Activated naive CD4-positive, alpha-beta T cell treated with anti-CD3 and anti-CD28 coated beads for 36 hours (primary cell): ENCODE measurements around the gene GPATCH11. TPM values are rescaled to one million over a fixed set of nuclear protein-coding genes. Genes with fewer than 3 reads are reported as not detected.
A peak's percentile ranks its signal among the peaks of the same experiment; 100 is the strongest.

Experiments used
- CTCF ChIA-PET: fragments of 350-600 bp; sonication (Branson Sonifier 250); formaldehyde crosslinking; loops from one replicate; lab custom pipeline; 2021; ENCODE audit warnings: antibody characterized with exemption; lab: Charles Lee
- DNase-seq: peaks from one replicate; pipeline ENCODE4 v3.0.0-alpha.2; 2020
- H3K27ac Mint-ChIP-seq: one replicate; pipeline ENCODE4 v1.8.0; 2021; ENCODE audit warnings: mild to moderate bottlenecking, mixed read lengths
- H3K27me3 Mint-ChIP-seq: one replicate; pipeline ENCODE4 v1.8.0; 2021; ENCODE audit warnings: low read depth, mixed read lengths
- H3K36me3 Mint-ChIP-seq: one replicate; pipeline ENCODE4 v1.8.0; 2021; ENCODE audit warnings: low read depth, mixed read lengths
- H3K4me1 Mint-ChIP-seq: one replicate; pipeline ENCODE4 v1.8.0; 2021; ENCODE audit warnings: low read depth, mixed read lengths
- H3K4me3 Mint-ChIP-seq: one replicate; pipeline ENCODE4 v1.8.0; 2021; ENCODE audit warnings: mild to moderate bottlenecking, moderate library complexity, mixed read lengths
- H3K9me3 Mint-ChIP-seq: one replicate; pipeline ENCODE4 v1.8.0; 2021; ENCODE audit warnings: mixed read lengths
- intact Hi-C: fragments of 100-400 bp; cut with micrococcal nuclease; formaldehyde crosslinking; loops from one replicate; pipeline ENCODE4 v1.15.1; 2023
- total RNA-seq, 2 experiments: library from RNA; stranded (reverse); gene quantifications; one replicate each; pipeline ENCODE4 v1.2.3, GENCODE V29; 2021

The GPATCH11 gene
- total RNA-seq, result 10 to 100 TPM in 1 of 2 experiments, 1 to 10 TPM in 1; 9.8 to 10.4 TPM

GRCh38 chr2:37083873-37084794 is at the start of gene GPATCH11, which contains the start of gene HEATR5B:
GPATCH11 (plus strand) TSS chr2:37084518; CDS start chr2:37088382, 3,864 bp downstream.
HEATR5B (minus strand) TSS chr2:37084372; CDS start chr2:37083414, 958 bp downstream.
- Mint-ChIP-seq H3K4me1 (peaks cover 26% of the 10 kb centered on the region), H3K27ac (no peak within 1 kb of the TSS), H3K9me3 (no peaks in the 10 kb centered on the region), H3K36me3 (peaks cover 22% of the 10 kb centered on the region), H3K4me3 (no peak within 1 kb of the TSS), H3K27me3 (no peaks in the 10 kb centered on the region)
- CTCF ChIA-PET, result interaction anchor here (1.1 to 1.5 kb wide), 2 partner anchors 84 to 306 kb away, joined by 4 read pairs; no protein-coding TSS in a partner anchor
- intact Hi-C loops, result loop anchor here (1.0 to 5.0 kb wide), 8 partner anchors 73 to 588 kb away; partner anchors contain the start of genes CDC42EP3, CEBPZ, CEBPZOS and NDUFAF7
- DNase-seq, result peak; percentile 93

GRCh38 chr2:37037771-37038170 is 46.5 kb upstream of the GPATCH11 start:
- Mint-ChIP-seq H3K4me1 (no peaks in the 10 kb centered on the region), H3K9me3 (no peaks in the 10 kb centered on the region), H3K36me3 (peaks cover 11% of the 10 kb centered on the region), H3K27ac (no peak overlapping the region), H3K27me3 (no peaks in the 10 kb centered on the region), H3K4me3 (no peak overlapping the region)
- DNase-seq, result no peak
- intact Hi-C loops, result no loop called here
- CTCF ChIA-PET, result no interaction called here

DNA sequence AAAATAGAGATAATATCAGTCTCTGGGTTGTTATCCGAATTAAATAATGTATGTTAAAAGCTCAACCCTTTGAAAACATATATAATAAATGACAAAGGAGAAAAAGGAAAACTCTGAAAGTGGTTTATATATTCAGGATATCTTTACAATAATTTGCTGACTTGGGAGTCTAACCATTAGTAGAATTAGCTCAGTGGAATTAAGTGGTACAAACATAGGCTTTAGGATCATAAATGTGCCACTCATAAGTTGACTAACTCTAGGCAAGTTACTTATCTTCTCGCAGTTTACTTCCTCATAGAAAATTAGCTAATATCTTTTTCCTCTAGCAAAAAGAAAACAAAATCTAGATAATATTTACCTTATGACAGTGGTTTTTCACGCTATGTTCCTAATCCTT is 44.7 kb upstream of the GPATCH11 start:
- Mint-ChIP-seq H3K36me3 (peaks cover 11% of the 10 kb centered on the region), H3K27ac (no peak overlapping the region), H3K4me3 (no peak overlapping the region), H3K27me3 (no peaks in the 10 kb centered on the region), H3K4me1 (no peaks in the 10 kb centered on the region), H3K9me3 (no peaks in the 10 kb centered on the region)
- intact Hi-C loops, result no loop called here
- CTCF ChIA-PET, result interaction anchor here (0.9 kb wide), 1 partner anchor 259 kb away, joined by 5 read pairs; no protein-coding TSS in a partner anchor
- no peak for DNase-seq

DNA sequence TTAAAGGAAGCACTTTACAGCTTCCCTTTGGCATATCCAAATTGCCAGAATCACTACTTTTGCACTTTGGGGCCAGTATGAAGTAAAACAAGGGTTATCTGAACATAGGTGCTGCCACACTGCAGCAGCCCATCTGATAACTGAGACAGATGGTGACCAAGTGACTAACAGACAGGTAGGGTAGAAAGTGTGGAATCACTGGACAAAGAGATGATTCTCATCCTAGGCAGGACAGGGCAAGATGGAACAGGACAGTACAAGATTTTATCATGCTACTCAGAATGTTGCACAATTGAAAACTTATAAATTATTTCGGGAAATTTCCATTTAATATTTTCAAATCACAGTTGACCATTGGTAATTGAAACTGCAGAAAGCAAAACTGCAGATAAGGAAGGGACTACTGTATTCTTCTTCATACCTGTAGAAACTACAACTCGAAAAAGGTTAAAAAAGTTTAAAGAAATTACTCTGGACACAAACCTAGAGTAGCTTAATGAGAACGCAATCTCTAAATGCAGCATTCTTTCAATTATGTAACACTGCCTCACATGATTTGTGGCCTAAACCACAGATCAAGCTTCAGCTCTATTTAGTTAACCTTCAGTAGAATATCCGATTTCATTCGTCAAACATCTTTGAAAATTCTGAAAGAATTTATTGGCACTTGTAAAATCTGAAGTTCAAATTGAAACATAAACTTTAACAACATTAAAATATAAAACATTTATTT is 31.6 kb upstream of the GPATCH11 start:
- DNase-seq, result no peak
- intact Hi-C loops, result no loop called here
- no peaks in the 10 kb centered on the region for H3K27me3 Mint-ChIP-seq
- peaks cover 26% of the 10 kb centered on the region for H3K36me3 Mint-ChIP-seq
- no peaks in the 10 kb centered on the region for H3K4me1 Mint-ChIP-seq
- H3K4me3 Mint-ChIP-seq, result no peak overlapping the region
- CTCF ChIA-PET, result interaction anchor here (0.6 kb wide), 1 partner anchor 267 kb away, joined by 4 read pairs; no protein-coding TSS in a partner anchor
- H3K9me3 Mint-ChIP-seq, result no peaks in the 10 kb centered on the region
- no peak overlapping the region for H3K27ac Mint-ChIP-seq

DNA sequence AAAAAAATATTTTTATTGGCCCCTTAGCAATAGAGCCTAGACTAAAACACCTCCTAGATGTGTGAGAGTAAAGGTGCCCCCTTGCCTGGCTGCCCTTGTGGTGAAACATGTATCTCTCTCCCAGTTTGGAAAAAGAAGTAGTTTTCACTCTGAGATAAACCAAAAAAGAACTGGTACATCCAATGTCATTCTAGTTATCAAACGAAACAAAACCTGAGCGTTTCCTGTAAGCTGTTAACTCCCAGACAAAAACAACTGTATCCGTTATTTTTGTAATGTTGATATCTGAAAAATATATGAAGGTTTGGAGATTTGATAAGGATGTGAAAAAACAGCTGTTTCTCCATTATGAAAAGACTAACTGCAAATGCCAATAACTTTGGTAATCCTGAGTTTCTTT is 24.5 kb upstream of the GPATCH11 start:
- no peak for DNase-seq
- Mint-ChIP-seq H3K36me3 (peaks cover 22% of the 10 kb centered on the region), H3K27ac (no peak overlapping the region), H3K4me1 (peaks cover 8% of the 10 kb centered on the region), H3K9me3 (no peaks in the 10 kb centered on the region), H3K27me3 (no peaks in the 10 kb centered on the region), H3K4me3 (no peak overlapping the region)
- CTCF ChIA-PET, result no interaction called here
- intact Hi-C loops, result no loop called here

- H3K4me3 Mint-ChIP-seq, result no peak overlapping the region
- intact Hi-C loops, result no loop called here
- no peak overlapping the region for H3K27ac Mint-ChIP-seq
- no peaks in the 10 kb centered on the region for H3K27me3 Mint-ChIP-seq
- peaks cover 8% of the 10 kb centered on the region for H3K4me1 Mint-ChIP-seq
- CTCF ChIA-PET, result no interaction called here
- no peaks in the 10 kb centered on the region for H3K9me3 Mint-ChIP-seq
- peaks cover 20% of the 10 kb centered on the region for H3K36me3 Mint-ChIP-seq
- no peak for DNase-seq
Observed at GRCh38 chr2:37060446-37060845, 23.9 kb upstream of the GPATCH11 start.

DNA sequence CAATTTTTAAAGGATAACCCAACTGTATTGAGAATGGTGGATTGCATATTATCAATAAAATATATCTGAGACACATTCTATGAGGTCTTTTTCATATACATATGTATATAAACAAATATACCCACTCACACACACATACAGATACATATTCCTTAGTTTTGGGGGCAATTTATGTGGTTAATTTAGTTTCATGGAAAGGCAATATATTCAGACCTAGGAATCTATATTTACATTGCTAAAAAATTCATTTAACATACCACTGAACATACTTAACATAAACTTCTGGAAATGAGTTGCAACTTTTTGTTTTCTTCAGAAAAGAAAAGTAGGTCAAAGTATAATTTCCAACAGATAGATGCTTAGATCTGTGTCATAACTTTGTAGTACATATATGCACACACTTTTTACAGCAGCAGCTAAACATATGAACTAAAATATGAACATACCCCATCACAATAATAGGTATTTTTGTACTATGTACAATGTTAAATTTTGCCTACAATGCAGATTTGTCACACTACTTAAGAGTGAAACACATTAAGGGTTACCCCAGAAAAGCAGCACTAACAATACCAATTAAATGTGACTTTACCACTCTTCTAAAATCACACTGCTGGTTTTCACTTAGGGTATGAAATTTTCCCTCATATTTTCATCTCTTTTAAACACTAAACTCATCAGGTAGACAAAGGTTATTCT is 23.2 kb upstream of the GPATCH11 start:
- peaks cover 20% of the 10 kb centered on the region for H3K36me3 Mint-ChIP-seq
- no peaks in the 10 kb centered on the region for H3K27me3 Mint-ChIP-seq
- DNase-seq, result no peak
- no peak overlapping the region for H3K27ac Mint-ChIP-seq
- intact Hi-C loops, result no loop called here
- CTCF ChIA-PET, result no interaction called here
- H3K4me3 Mint-ChIP-seq, result no peak overlapping the region
- no peaks in the 10 kb centered on the region for H3K9me3 Mint-ChIP-seq
- peaks cover 8% of the 10 kb centered on the region for H3K4me1 Mint-ChIP-seq

DNA sequence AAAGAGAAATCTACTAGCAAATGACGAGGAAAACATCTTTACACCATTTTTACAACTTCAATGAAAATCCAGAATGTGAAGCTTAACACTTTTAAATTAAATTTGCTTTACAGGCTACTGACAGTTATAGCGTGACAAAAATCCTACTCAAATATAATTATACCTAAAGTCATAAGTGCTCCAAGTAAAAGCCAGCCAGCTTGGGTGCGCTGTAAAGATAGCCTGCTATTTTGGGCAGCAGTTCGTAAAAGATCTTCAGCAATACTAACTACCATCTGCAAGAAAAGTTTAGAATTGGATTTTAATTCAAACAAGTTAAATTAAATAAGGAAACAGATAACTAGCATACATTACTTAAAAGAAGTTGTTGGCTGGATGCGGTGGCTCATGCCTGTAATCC is 22.5 kb upstream of the GPATCH11 start:
- H3K36me3 Mint-ChIP-seq, result peaks cover 20% of the 10 kb centered on the region
- DNase-seq, result no peak
- H3K4me3 Mint-ChIP-seq, result no peak overlapping the region
- H3K9me3 Mint-ChIP-seq, result no peaks in the 10 kb centered on the region
- CTCF ChIA-PET, result no interaction called here
- H3K4me1 Mint-ChIP-seq, result peaks cover 8% of the 10 kb centered on the region
- H3K27me3 Mint-ChIP-seq, result no peaks in the 10 kb centered on the region
- intact Hi-C loops, result no loop called here
- no peak overlapping the region for H3K27ac Mint-ChIP-seq

DNA sequence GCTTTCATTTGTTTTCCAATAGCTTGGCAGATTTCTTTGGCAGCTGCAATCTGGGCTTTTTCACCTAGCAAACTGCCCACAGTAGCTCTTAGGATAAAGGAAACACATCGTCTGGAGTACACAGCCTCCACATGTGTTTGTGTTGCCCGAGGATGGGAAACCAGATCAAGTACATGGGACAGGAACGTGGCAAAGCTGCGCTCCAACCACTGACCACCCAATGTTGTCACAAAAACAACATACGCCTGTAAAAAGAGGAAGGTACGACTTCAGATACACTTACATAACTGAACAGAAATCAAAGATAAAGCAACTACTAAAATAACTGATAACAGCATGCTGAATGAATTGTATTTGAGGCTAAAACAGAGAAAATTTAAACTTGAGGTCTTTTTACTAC is 15.6 kb upstream of the GPATCH11 start:
- H3K27ac Mint-ChIP-seq, result no peak overlapping the region
- no peaks in the 10 kb centered on the region for H3K27me3 Mint-ChIP-seq
- CTCF ChIA-PET, result no interaction called here
- intact Hi-C loops, result no loop called here
- H3K9me3 Mint-ChIP-seq, result no peaks in the 10 kb centered on the region
- peaks cover 20% of the 10 kb centered on the region for H3K36me3 Mint-ChIP-seq
- no peak overlapping the region for H3K4me3 Mint-ChIP-seq
- H3K4me1 Mint-ChIP-seq, result peaks cover 14% of the 10 kb centered on the region
- DNase-seq, result no peak

GRCh38 chr2:37070931-37071330 is 13.4 kb upstream of the GPATCH11 start:
- Mint-ChIP-seq H3K27ac (no peak overlapping the region), H3K27me3 (no peaks in the 10 kb centered on the region), H3K36me3 (peaks cover 30% of the 10 kb centered on the region), H3K9me3 (no peaks in the 10 kb centered on the region), H3K4me3 (no peak overlapping the region), H3K4me1 (peaks cover 22% of the 10 kb centered on the region)
- intact Hi-C loops, result no loop called here
- no peak for DNase-seq
- CTCF ChIA-PET, result interaction anchor here (0.6 kb wide), 1 partner anchor 45 kb away, joined by 3 read pairs; no protein-coding TSS in a partner anchor

GRCh38 chr2:37080266-37080665 is 4.1 kb upstream of the GPATCH11 start:
- Mint-ChIP-seq H3K27ac (peak overlapping the region; percentile 67), H3K4me3 (peak overlapping the region; percentile 22), H3K9me3 (no peaks in the 10 kb centered on the region), H3K4me1 (peaks cover 40% of the 10 kb centered on the region), H3K36me3 (peaks cover 18% of the 10 kb centered on the region), H3K27me3 (no peaks in the 10 kb centered on the region)
- intact Hi-C loops, result loop anchor here (5.0 kb wide), 3 partner anchors 73 to 592 kb away; partner anchors contain the start of gene CDC42EP3
- DNase-seq, result no peak
- CTCF ChIA-PET, result no interaction called here

- Mint-ChIP-seq H3K36me3 (peaks cover 16% of the 10 kb centered on the region), H3K27ac (peak overlapping the region; percentile 67), H3K4me1 (peaks cover 40% of the 10 kb centered on the region), H3K4me3 (peak overlapping the region; percentile 32), H3K9me3 (no peaks in the 10 kb centered on the region), H3K27me3 (no peaks in the 10 kb centered on the region)
- no peak for DNase-seq
- CTCF ChIA-PET, result no interaction called here
- intact Hi-C loops, result loop anchor here (5.0 kb wide), 3 partner anchors 73 to 592 kb away; partner anchors contain the start of gene CDC42EP3
Observed at GRCh38 chr2:37080689-37081088, 3.6 kb upstream of the GPATCH11 start.
